MM.1S (cell line): ENCODE measurements around the gene FRAS1.

Source experiments
- EZH2 ChIP-seq: fragments of 300-600 bp; sonication (generic); optimal IDR thresholded peaks from 2 replicates; pipeline ENCODE3; 2017; ENCODE audit warnings: low read depth, mild to moderate bottlenecking, antibody characterized with exemption, low read length, mixed read lengths
- TF ChIP-seq, protein P1 (sequence below): fragments of 300-600 bp; sonication (generic); IDR thresholded peaks from 2 replicates; pipeline ENCODE4 v1.5.1; 2016; ENCODE audit warnings: antibody characterized with exemption, low read length, mixed read lengths

DNA sequence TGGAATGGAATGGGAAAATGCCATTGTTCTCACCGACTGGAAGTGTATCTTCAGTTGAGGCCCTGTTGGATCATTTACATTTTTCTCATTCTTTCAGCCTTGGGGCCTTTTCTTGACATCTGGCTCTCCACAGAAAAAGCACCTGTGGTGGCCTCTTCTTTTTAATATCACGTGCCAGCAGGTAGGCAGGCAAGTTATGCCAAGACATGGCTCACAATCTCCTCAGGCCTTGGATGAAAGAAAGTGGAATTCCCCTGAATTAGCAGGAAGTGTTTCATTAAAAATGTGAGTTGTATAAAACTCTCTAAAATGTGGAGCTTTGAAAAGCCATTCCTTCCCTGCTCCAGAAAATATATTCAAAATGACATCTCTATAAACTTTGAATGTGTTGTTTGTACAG is 122.1 kb downstream of the FRAS1 start:
- TF ChIP-seq, protein P1, sequence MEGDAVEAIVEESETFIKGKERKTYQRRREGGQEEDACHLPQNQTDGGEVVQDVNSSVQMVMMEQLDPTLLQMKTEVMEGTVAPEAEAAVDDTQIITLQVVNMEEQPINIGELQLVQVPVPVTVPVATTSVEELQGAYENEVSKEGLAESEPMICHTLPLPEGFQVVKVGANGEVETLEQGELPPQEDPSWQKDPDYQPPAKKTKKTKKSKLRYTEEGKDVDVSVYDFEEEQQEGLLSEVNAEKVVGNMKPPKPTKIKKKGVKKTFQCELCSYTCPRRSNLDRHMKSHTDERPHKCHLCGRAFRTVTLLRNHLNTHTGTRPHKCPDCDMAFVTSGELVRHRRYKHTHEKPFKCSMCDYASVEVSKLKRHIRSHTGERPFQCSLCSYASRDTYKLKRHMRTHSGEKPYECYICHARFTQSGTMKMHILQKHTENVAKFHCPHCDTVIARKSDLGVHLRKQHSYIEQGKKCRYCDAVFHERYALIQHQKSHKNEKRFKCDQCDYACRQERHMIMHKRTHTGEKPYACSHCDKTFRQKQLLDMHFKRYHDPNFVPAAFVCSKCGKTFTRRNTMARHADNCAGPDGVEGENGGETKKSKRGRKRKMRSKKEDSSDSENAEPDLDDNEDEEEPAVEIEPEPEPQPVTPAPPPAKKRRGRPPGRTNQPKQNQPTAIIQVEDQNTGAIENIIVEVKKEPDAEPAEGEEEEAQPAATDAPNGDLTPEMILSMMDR: no peak
- no peak for TF ChIP-seq EZH2
